ENCODE data around the gene B3GNT9.

The B3GNT9 gene

DNA sequence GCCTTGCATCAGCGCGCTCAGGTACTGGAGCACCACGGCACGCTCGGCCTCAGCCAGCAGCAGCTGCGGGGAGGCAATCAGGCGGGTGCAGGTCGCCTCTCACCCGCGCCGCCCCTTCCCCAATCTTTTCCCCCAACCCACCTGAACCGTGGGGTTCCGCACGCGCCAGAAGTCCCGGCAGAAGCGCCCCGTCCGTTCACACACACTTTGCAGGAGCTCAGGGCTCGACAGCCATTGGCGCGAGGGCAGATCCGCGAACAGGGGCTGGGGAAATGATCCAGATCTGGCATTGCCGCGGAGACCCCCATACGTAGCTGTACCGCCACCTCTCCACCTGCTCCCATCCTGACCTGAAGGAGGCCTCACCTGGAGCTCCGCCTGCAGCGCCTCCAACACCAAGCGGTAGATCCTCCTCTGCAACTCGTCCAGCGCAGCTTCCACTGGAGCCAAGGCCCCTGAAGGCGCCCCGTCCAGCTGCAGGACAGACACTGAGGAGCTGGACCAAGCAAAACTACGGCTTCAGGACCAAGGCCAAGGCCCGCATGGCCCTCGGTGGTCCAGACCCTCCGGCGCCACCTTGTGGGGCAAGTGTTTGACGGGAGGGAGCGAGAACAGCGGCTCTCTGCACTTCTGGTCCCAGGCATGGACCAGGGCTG, 34.3 kb upstream of the B3GNT9 start:
- no peak for DNase-seq

DNA sequence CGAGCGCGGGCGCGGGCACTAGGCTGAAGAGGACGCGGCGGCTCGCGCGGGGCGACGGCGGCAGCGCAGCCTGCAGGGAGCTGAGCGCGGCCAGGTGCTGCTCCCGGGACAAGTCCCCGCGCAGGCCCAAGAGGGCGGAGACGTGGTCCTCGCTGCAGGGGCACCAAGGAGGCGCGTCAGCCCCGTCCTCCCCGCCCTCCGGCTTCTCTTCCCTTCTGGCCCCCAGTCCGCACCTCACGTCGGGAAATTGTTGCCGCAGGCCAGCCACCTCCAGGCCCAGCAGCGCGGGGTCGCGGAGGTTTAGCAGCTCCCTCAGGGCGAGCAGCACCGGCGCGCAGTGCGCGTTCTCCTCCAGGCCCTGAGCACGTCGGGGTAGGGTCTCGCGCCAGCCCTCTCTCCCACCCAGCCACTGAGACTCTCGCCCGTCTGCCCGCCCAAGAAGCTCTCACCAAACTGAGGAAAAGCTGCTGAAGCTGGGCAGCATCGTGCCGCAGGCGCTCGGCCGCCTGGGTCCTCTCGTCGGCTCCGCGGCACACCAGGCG, 33.7 kb upstream of the B3GNT9 start:
- DNase-seq, result no peak

DNA sequence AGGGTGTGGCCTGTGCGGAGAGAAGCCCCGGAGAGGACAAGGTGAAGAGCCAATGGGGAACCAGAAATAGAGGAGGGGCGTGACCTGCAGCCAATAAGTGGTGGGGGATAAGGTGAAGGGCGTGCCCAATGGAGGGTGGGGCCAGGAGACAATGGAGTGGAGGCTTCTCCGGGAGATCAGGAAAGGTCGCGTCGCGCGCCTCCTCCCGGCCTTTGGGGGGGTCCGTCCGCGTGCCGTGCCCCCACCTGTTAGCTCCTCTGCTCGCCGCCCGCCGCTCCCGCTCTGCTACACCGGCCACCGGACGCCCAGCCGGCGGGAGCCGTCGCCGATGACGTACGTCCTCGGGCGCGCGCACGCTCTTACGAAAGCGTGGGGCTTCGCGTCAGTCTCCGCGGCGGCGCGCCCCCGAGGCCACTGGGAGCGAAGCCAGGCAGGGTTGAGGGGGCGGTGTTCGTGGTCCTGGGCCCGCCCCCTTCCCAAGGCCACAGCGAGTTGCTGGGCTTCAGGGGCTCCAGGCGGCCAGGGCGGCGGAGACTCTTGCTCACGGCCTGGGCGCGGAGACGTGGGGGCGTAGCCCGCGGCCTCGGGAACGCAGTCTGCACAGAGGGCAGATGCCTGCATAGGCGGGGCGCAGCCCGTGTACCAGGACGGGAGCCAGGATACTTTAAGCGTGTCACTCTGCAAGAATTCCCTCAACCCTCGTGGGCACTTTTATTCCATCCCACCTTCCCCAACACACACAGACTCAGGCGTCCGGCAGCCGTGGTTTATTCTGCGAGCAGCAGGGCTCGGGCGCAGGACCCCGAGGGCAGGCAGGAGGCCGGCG, 33.0 kb upstream of the B3GNT9 start, which contains the start of gene MATCAP1:
Gene MATCAP1, minus strand, starts transcription at position 337 of the 826 bp plus-strand sequence. CDS start 3,353 bp downstream, outside the sequence.
- DNase-seq, result peak; percentile 97

DNA sequence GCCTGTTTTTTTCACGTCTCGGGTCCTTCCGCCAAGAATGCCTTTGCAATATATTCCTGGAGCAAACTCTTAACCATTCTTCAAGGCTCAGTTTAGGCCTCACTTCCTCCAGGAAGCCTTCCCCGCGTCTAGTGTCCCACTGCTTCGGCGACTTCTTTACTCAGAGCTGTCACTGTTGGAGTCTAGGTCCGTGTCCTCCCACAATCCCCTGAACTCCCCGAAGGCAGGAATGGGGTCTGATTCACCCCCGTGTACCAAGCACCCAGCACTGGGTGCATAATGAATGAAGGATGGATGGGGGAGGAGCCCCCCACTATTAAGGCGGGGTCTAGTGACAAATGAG, 32.5 kb upstream of the B3GNT9 start:
- no peak for DNase-seq

DNA sequence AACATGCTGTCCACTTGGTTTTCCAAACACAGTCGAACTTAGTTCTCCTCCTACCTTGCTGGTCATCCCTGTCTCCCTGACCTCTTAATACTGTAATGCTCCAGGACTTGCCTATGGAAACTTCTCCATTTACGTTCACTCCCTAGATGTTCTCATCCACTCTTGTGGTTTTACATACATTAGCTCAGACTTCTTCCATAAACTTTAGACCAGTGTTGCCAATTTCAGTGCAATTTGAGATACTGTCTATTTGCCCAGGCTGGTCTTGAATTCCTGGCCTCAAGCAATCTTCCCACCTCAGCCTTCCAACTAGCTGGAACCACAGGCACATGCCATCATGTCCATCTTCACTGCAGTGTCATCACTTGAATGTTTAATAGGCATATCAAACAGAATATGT, 31.5 kb upstream of the B3GNT9 start:
- DNase-seq, result no peak

DNA sequence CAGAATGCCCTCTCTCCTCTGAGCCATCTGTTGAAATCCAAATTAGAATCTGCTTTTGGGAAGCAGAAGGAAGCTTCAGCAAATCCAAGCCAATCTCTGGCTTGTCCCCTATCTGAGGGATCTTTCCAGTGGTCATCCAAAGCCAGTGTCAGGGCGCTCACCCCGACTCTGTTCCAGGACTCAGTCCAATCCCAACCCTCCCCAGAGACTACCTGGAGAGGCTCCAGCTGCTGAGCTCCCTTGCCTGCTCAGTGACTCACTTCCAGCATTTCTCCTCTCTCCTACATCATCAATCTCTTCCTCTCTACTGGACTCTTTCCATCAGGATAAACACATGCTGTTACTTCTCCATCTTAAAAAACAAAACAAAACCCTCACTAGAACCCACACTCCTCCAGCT, 30.5 kb upstream of the B3GNT9 start:
- no peak for DNase-seq

DNA sequence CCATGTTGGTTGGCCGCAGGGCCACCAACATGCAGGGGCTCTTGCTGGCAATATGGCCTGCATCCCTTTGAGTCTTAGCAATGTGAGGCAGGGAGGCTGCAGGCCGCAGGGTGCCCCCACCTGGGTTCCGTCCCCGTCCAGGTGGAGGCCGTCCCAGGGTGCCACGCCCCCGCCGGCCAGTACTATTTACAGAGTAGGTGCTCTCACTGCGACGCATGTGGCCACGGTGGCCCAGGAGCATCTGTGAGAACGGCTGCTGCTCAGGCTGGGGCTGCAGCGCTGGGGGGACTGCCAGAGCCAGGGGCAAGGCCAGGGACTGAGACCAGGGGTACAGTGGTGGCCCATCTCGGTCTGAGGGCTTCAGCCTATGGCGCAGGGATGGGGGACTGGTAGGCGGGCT, 29.4 kb upstream of the B3GNT9 start:
- DNase-seq, result no peak

DNA sequence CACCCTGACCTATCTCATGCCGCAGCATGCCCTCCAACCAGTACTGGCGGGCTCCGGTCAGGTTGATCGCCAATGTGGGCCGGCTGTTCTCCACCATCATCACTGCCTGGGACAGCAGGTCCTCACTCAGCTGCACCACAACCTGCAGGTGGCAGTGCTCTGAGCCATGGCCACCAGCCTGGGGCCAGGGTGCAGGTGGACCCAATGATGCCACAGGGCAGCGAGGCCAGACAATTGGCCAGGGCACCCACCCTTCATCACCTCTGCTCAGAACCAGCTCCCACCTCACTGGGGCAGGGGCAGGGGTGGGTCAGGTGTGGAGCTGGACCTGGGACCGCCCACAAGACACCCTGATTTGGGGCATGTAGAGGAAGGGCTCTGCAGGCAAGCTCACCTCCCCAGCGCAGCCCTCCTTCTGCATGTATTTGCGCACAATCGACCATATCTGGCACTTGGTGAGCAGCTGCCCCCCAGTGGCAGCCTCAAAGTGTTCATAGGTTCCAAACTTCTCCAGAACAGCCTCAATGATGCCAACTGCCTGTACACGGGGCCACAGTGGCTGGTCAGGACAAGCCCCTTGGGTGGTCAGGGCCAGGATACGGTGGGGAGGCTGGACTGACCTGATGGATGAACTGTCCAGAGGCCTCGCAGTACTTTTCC, 28.8 kb upstream of the B3GNT9 start:
- DNase-seq, result no peak

DNA sequence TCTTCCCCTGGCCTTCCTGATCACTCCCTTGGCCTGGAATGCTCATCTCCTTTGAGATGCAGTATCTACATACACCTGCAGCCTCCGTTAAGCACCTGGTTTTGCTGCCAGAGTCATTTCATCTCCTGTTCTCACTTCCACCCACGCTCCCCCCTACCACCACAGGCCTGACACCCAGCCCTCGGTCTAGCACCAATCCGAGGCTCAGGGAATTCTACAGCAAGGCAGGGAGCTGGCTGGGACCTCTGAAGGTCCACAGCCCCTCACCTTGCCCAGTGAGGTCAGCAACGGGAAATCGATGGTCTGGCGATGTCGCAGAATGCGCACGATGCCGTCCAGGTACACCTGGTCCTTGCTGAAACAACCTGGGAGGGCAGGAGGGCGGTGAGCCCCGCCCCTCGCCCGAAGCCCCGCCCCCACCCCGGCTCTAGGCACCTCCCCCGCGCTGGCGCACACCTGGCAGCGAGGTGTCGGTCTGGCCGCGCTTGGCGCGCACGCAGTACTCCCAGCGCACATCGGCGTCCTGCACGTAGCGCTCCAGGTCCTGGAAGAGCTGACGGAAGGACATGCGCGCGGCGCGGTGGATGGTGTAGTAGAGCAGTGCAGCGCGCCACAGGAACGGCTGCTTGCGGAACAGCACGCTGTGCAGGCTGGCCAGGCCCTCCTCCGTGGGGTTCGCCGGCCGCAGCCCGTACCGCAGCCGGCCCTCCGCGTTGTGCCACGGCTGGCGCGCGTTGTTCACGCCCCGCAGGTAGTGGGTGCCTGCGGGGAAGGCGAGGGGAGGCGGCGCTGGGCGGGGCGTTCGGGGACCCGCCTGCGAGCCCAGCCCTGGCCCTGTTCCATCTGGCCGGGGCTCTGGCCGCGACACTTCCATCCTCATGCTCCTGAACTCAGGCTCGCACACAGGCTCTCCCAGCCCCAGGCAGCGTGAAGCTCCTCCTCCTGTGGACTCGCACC, 27.2 kb upstream of the B3GNT9 start:
- DNase-seq, result no peak

DNA sequence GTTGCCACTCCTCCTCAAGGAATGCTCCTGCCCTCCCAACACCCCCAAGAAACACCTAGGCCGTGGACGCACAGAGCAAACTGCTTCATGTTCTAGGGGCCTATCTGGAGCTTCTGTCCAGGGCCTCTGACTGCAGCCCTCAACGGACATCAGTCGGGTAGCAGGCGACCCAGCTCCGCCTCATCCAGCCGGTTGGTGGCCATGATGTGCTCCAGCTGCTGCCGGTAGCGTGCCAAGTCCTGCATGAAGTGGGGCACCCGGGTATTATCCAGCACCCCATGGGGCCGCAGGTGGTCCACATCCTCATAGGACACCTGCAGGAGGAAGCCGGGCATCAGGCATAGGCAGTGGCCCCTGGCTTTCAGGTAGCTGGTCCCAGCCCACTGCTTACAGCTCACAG, 25.9 kb upstream of the B3GNT9 start:
- DNase-seq, result no peak

DNA sequence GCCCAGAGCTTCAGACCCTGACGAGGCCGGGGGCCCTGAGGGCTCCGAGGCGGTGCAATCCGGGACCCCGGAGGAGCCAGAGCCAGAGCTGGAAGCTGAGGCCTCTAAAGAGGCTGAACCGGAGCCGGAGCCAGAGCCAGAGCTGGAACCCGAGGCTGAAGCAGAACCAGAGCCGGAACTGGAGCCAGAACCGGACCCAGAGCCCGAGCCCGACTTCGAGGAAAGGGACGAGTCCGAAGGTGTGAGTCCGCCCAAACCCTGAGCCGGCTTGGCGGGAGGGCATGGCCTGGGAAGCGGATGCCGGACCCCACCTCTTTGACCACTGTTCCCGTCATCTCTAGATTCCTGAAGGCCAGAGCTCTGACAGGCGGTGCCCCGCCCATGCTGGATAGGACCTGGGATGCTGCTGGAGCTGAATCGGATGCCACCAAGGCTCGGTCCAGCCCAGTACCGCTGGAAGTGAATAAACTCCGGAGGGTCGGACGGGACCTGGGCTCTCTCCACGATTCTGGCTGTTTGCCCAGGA, 24.0 kb upstream of the B3GNT9 start:
- DNase-seq, result no peak

DNA sequence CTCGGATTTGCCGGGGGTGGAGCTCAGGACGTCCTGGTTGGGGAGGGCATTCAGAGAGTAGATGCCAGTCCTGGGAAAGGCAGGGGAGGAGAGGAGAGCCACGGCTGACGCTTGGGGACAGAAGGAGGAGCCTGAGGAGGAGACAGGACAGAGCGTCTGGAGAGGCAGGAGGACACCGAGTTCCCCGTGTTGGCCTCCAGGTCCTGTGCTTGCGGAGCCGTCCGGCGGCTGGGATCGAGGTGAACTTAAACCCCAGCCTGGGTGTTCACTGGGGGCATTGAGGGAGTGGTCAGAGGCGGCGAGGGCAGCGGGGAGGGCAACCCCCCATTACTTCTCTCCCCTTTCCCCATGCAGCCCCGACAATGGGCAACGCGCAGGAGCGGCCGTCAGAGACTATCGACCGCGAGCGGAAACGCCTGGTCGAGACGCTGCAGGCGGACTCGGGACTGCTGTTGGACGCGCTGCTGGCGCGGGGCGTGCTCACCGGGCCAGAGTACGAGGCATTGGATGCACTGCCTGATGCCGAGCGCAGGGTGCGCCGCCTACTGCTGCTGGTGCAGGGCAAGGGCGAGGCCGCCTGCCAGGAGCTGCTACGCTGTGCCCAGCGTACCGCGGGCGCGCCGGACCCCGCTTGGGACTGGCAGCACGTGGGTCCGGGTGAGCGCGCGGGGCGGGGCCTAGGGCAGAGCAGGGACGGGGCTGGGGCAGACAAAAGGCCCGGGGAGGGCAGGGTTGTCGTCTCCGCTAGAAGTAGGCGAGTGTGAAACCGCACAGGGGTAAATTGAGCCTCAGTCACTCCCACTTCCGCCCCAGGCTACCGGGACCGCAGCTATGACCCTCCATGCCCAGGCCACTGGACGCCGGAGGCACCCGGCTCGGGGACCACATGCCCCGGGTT, 23.3 kb upstream of the B3GNT9 start:
- peak; percentile 57 for DNase-seq

DNA sequence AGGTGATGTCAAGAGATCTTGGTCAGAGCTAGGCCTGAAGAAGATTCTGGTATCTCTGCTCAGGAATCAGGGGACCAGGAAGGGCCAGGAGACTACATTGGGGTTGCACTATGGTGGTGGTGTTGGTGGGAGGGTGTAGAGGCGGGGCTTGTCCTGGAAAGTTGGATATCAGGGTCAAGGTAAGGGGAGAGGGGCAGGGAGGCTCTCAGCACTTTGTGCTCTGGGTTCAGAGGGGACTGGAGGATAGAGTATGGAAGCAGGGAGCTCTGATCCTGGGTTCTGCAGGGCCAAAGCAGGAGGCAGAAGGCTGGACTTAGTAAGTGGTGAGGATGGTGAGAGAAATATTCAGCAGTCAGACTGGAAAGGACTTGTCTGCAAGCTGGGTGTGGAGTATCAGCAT, 22.5 kb upstream of the B3GNT9 start:
- no peak for DNase-seq

DNA sequence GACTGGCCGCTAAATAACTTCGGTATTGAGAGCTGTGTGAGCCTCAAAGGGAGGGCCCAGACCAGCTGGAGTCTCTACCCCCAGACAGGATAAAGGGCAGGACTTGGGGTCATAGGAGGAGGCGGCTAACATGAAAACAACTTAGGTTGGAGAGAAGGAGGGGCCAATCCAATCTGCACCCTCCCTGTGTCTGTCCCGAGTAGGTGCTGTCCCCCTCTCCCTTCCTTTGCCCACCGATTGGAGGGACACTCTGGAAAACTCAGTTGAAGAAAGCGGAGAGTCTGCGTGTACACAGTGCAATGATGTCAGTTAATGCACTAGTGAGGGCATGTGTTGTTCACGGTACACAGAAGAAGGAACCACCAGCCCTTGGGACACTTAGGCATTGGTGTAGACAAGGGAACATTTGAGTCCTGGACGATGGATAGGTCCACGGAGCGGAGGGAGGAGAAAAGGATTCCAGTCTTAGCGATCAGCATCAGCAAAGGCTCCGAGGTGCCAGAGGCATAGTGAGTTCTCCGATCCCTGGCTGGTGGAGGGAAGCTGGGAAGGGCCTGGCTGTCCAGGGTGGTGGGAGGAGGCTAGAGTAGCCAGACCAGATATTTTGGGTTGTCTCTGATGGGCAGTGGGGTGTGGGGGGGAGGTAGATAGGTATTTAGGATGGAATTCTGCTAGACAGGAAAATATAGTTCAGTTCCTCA, 20.3 kb upstream of the B3GNT9 start:
- DNase-seq, result no peak

DNA sequence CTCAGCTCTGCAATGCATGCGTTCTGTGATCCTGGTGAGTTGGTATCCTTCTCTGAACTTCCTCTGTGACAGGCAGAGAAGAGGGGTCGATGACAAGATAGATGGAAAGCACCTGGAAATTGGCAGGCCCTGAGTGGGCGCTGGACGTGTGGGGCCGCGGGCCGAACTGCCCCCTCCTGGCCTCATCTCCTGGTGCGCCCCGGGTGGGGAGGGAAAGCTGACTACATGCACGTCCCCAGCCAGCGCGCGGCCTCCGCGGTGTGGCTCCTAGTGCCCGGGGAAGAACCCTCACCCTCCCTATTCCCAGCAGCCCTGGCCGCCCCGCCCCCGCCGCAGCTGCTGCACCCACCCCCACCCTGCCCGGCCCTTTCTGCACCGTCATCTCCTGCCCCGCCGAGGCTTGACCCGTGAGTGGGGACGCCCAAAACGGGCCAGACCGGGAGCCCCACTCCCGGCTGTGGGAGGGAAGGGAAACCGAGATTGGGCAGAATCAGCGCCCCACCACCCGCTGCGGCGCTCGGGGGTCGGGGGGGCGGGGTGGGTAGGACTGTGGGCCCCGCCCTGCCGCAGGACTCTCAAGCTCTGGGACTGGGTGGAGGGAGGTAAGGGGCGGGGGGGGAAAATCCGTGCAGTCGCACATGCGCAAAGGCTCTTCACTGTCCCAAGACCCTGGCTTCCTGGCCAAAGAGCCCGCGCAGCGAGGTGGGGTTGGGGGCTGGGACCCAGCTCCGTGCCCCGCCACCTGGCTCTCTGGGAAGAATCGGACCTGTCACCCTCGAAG, 19.6 kb upstream of the B3GNT9 start, which contains the start of gene NOL3:
Gene NOL3, plus strand, starts transcription at position 371 of the 781 bp plus-strand sequence.
- DNase-seq, result peak; percentile 29

DNA sequence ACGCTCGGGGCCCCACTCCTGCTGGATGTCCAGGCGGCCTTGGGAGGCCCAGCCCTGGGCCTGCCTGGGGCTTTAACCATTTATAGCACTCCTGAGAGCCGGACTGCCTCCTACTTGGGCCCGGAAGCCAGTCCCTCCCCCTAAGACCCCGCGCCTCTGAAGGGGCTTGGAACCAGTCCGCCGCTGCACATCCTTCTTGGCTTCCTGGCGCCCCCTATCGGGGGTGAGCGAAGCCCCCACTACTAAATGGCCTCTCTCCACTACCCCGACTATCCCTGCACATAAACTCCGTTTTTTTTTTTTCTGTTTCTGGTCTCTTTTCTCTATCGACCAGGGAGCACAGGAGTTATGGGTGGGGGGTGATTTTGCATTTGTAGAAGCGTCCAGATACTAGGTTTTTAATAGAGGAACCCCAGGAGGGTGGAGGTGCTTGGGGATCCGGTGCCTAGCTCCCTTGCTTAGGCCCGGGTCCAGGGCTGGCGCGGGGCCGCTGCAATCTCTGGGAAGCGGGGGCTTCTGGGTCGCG, 18.9 kb upstream of the B3GNT9 start:
- DNase-seq, result no peak

DNA sequence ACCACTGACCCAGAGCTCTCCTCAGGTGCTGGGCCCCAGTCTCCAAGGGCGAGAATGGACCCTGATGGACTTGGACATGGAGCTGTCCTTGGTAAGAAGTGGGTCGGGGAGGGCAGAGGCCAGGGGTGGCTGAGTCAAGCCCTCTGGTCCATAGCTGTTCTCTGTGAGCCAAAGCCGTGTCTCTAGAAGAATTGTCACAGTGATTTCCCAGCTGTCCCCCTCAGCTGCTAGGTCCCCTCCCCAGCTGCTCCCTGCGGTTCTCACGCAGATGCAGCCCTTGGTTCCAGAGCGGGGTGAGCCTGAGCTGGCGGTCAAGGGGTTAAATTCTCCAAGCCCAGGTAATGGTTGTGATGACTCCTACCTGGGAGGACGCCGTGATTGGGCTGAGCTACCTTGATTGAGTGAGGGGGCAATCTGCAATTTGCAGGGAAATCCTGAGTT, 18.2 kb upstream of the B3GNT9 start:
- no peak for DNase-seq

DNA sequence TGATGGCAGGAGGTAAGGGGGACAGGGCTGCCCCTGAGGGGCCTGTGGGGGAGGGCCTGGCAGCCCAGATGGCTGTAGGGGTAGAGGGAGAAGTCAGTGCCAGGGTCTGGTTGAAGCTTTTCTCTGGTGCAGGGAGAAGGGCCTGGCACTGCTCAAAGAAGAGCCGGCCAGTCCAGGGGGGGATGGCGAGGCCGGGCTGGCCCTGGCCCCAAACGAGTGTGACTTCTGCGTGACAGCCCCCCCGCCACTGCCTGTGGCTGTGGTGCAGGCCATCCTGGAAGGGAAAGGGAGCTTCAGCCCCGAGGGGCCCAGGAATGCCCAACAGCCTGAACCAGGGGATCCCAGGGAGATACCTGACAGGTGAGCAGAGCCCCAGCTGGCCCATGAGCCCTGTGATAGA, 16.8 kb upstream of the B3GNT9 start:
- DNase-seq, result no peak

DNA sequence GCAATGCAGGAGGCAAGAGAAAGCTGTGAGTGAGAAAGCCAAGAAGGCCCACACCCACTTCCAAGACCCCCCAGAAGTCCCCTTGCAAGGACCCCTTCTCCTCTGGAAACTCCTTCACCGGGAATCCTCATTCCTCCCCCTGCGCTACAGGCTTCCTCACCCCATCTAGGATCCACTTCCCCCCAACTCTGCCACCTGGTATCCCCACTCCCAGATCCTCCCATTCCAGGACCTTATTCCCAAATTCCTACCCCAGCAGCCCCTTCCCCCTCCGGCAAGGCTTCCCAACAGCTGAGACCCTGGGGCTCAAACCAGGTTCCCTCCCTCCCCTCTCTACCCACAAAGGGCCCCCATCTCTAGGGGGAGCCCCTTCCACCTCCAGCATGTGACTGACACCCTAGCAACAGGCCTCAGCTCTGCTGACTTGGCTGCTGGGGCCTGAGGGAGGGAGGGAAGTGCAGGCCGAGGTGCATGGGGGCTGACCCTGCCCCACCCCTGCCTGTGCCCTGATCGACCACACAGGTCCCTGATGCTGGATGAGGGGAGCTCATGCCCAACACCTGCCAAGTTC, 15.9 kb upstream of the B3GNT9 start:
- no peak for DNase-seq

Measured in NCI-H524 treated with DMSO at 0.1 percent for 48 hours (cell line).